Measurements from ENCODE around the gene SAMHD1. TPM values are rescaled to one million over a fixed set of nuclear protein-coding genes. Genes with fewer than 3 reads are reported as not detected.
"Not testable (repeated sequence)": the region's sequence is repeated elsewhere in the genome, so short reads cannot be mapped to it uniquely, and the experiment has no call there.

SAMHD1 gene
- total RNA-seq, 2 experiments from 2014 or later, result 50.4 to 57.7 TPM

DNA sequence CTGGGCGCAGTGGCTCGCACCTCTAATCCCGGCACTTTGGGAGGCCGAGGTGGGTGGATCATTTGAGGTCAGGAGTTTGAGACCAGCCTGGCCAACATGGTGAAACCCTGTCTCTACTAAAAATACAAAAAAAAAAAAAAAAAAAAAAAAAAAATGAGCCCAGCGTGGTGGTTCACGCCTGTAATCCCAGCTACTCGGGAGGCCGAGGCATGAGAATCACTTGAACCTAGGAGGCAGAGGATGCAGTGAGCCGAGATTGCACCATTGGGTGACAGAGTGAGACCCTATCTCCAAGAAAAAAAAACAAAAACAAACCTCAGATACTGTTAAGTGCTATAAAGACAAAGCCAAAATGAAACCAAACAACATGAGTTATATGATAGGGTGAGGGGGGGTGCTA, 110.5 kb downstream of the SAMHD1 start:
- intact Hi-C loops (cut with micrococcal nuclease); H3K36me3 Mint-ChIP-seq; H3K27me3 Mint-ChIP-seq; POLR2A ChIA-PET; H3K9me3 Mint-ChIP-seq; DNase-seq; H3K4me3 Mint-ChIP-seq; CTCF ChIA-PET; H3K27ac Mint-ChIP-seq: not testable (repeated sequence)
- peaks cover 17% of the 10 kb centered on the region for H3K4me1 Mint-ChIP-seq (ENCODE audit: low read depth)

Other genes starting within 250 kb of the SAMHD1 start
- 10 to 100 TPM; 29.9 to 33.1 TPM for gene NDRG3, start 205.6 kb downstream of the SAMHD1 start, total RNA-seq
- gene DSN1, start 177.9 kb downstream of the SAMHD1 start, total RNA-seq, result 10 to 100 TPM; 25.9 to 30.1 TPM
- gene TLDC2, start 75.6 kb downstream of the SAMHD1 start, total RNA-seq, result not detected
- gene RBL1, start 144.3 kb upstream of the SAMHD1 start, total RNA-seq, result 10 to 100 TPM; 41.4 to 41.6 TPM
- 100 to 1,000 TPM; 123 to 125 TPM for gene RPN2, start 227.6 kb upstream of the SAMHD1 start, total RNA-seq
- 1 to 10 TPM; 1.8 to 2.0 TPM for gene MROH8, start 227.8 kb upstream of the SAMHD1 start, total RNA-seq